ENCODE data around the gene LDB2. TPM values are rescaled to one million over a fixed set of nuclear protein-coding genes. Genes with fewer than 3 reads are reported as not detected.

LDB2 gene
- total RNA-seq, 1 experiment from 2014 or later, result not detected

GRCh38 chr4:16830081-16830480, 68.4 kb downstream of the LDB2 start:
- Mint-ChIP-seq H3K4me3 (ENCODE audit: low read depth, unreplicated experiment) (no peak overlapping the region), H3K36me3 (ENCODE audit: insufficient read depth, unreplicated experiment) (no peaks in the 10 kb centered on the region), H3K27me3 (ENCODE audit: unreplicated experiment) (peaks cover 23% of the 10 kb centered on the region), H3K27ac (ENCODE audit: unreplicated experiment) (no peak overlapping the region), H3K4me1 (ENCODE audit: low read depth, unreplicated experiment) (no peaks in the 10 kb centered on the region), H3K9me3 (ENCODE audit: low read depth, unreplicated experiment) (no peaks in the 10 kb centered on the region)
- no TSS peak for BruUV-seq (replicated peaks)
- TF ChIP-seq CTCF (IDR thresholded peaks at IDR 0.05; ENCODE audit: unreplicated experiment), result no peak
- intact Hi-C loops (cut with micrococcal nuclease; ENCODE audit: unreplicated experiment), result no loop called here
- DNase-seq, result no peak
- CTCF ChIA-PET, result no interaction called here

GRCh38 chr4:16827794-16828724, 70.4 kb downstream of the LDB2 start:
- peaks cover 23% of the 10 kb centered on the region for H3K27me3 Mint-ChIP-seq (ENCODE audit: unreplicated experiment)
- intact Hi-C loops (cut with micrococcal nuclease; ENCODE audit: unreplicated experiment), result no loop called here
- H3K4me3 Mint-ChIP-seq (ENCODE audit: low read depth, unreplicated experiment), result no peak overlapping the region
- CTCF ChIA-PET, result no interaction called here
- no peak for TF ChIP-seq CTCF (IDR thresholded peaks at IDR 0.05; ENCODE audit: unreplicated experiment)
- no TSS peak for BruUV-seq (replicated peaks)
- H3K27ac Mint-ChIP-seq (ENCODE audit: unreplicated experiment), result no peak overlapping the region
- H3K9me3 Mint-ChIP-seq (ENCODE audit: low read depth, unreplicated experiment), result no peaks in the 10 kb centered on the region
- no peak for DNase-seq
- no peaks in the 10 kb centered on the region for H3K36me3 Mint-ChIP-seq (ENCODE audit: insufficient read depth, unreplicated experiment)
- H3K4me1 Mint-ChIP-seq (ENCODE audit: low read depth, unreplicated experiment), result no peaks in the 10 kb centered on the region

- BruUV-seq (replicated peaks), result no TSS peak
- TF ChIP-seq CTCF (IDR thresholded peaks at IDR 0.05; ENCODE audit: unreplicated experiment), result no peak
- Mint-ChIP-seq H3K9me3 (ENCODE audit: low read depth, unreplicated experiment) (no peaks in the 10 kb centered on the region), H3K27me3 (ENCODE audit: unreplicated experiment) (peaks cover 23% of the 10 kb centered on the region), H3K4me1 (ENCODE audit: low read depth, unreplicated experiment) (no peaks in the 10 kb centered on the region), H3K36me3 (ENCODE audit: insufficient read depth, unreplicated experiment) (no peaks in the 10 kb centered on the region), H3K4me3 (ENCODE audit: low read depth, unreplicated experiment) (no peak overlapping the region), H3K27ac (ENCODE audit: unreplicated experiment) (no peak overlapping the region)
- intact Hi-C loops (cut with micrococcal nuclease; ENCODE audit: unreplicated experiment), result no loop called here
- CTCF ChIA-PET, result no interaction called here
- DNase-seq, result no peak
Observed at GRCh38 chr4:16827045-16827444, 71.4 kb downstream of the LDB2 start.

- DNase-seq, result no peak
- Mint-ChIP-seq H3K27me3 (ENCODE audit: unreplicated experiment) (peaks cover 23% of the 10 kb centered on the region), H3K36me3 (ENCODE audit: insufficient read depth, unreplicated experiment) (no peaks in the 10 kb centered on the region), H3K27ac (ENCODE audit: unreplicated experiment) (no peak overlapping the region), H3K4me1 (ENCODE audit: low read depth, unreplicated experiment) (no peaks in the 10 kb centered on the region), H3K9me3 (ENCODE audit: low read depth, unreplicated experiment) (no peaks in the 10 kb centered on the region), H3K4me3 (ENCODE audit: low read depth, unreplicated experiment) (no peak overlapping the region)
- no peak for TF ChIP-seq CTCF (IDR thresholded peaks at IDR 0.05; ENCODE audit: unreplicated experiment)
- CTCF ChIA-PET, result no interaction called here
- BruUV-seq (replicated peaks), result no TSS peak
- intact Hi-C loops (cut with micrococcal nuclease; ENCODE audit: unreplicated experiment), result no loop called here
Observed at GRCh38 chr4:16826406-16826910, 72.0 kb downstream of the LDB2 start.

All from Calu3 (cell line).